ENCODE measurements around the gene XPR1. TPM values are rescaled to one million over a fixed set of nuclear protein-coding genes. Genes with fewer than 3 reads are reported as not detected.

Gene XPR1
- total and polyA plus RNA-seq, 5 experiments from 2014 or later, result 2.8 to 19.1 (median 4.6) TPM

DNA sequence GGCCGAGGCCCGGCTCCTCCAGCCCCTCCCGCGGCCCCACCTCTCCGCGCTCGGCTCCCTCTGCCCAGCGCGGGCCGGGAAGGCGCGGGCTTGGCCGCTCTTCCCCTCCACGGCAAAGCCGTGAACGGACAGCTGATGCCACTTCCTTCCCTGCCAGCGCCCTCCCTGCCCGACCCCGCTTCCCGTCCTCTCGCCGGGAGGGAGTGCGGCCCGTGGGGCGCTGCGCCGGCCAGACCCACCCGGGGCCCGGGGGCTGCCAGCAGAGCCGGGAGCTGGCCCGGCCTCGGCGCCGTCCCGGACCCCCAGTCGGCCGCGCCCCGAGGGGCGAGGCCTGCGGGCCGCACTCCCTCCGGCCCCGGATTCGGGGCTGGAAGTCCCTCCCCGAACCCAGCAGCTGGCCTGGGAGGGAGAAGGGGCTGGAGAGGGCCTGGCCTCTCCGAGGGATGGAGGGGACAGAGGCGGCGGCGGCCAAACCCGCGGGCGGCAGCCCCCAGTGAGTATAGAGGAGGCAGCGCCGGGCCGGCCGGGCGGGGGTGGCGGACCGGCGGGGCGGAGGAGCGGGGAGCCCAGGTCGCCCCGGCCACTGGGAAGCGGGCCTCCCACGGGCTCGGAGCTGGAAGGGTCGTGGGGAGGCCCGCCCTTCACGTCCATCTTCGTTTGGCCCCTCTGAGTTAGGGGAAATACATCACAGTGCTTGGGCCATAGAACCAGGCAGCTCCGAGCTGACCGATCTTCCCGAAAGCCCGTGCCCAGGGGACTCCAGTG, 281.2 kb downstream of the XPR1 start, which contains the start of gene KIAA1614:
KIAA1614 (plus strand) TSS at position 97 of the 765 bp plus-strand sequence; CDS start at position 444, 347 bp downstream.
- Mint-ChIP-seq H3K36me3 (peaks cover 0 to 4% (median 3%) of the 10 kb centered on the region in 3 donors), H3K27me3 (peaks cover 25 to 57% (median 36%) of the 10 kb centered on the region in 5 donors), H3K9me3 (no peaks in the 10 kb centered on the region), H3K4me1 (peaks cover 0 to 17% (median 10%) of the 10 kb centered on the region in 4 donors), H3K27ac (no peak within 1 kb of the TSS), H3K4me3 (peak within 1 kb of the TSS; percentile 8 to 66 (median 45))
- POLR2A ChIA-PET, result no interaction called here
- no peak for ATAC-seq
- DNase-seq, result peak in 1 of 10 donors; percentile 26

DNA sequence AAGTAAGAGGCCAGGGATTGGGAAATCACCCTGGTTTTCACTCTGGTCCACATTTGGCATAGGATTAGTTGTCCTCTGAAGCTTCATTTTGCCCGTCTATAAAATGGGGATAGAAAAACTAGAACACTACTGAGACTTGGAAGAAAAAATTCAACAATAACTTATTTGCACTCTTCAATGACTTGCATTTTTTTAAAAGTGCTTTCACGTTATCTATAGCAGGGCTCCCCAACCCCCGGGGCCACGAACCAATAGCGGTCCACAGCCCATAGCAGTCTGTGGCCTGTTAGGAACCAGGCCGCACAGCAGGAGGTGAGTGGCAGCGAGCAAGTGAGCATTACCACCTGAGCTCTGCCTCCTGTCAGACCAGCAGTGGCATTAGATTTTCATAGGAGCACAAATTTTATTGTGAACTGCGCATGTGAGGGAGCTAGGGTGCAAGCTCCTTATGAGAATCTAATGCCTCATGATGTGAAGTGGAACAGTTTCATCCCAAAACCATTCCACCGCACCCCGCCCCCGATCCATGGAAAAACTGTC, 283.7 kb downstream of the XPR1 start:
- H3K9me3 Mint-ChIP-seq, result no peaks in the 10 kb centered on the region
- no peak overlapping the region for H3K4me3 Mint-ChIP-seq
- ATAC-seq, result no peak
- H3K4me1 Mint-ChIP-seq, result peaks cover 0 to 17% (median 10%) of the 10 kb centered on the region in 4 donors
- peaks cover 15 to 41% (median 31%) of the 10 kb centered on the region in 5 donors for H3K27me3 Mint-ChIP-seq
- H3K27ac Mint-ChIP-seq, result no peak overlapping the region
- DNase-seq, result no peak
- H3K36me3 Mint-ChIP-seq, result peaks cover 0 to 4% (median 3%) of the 10 kb centered on the region in 3 donors
- POLR2A ChIA-PET, result no interaction called here

DNA sequence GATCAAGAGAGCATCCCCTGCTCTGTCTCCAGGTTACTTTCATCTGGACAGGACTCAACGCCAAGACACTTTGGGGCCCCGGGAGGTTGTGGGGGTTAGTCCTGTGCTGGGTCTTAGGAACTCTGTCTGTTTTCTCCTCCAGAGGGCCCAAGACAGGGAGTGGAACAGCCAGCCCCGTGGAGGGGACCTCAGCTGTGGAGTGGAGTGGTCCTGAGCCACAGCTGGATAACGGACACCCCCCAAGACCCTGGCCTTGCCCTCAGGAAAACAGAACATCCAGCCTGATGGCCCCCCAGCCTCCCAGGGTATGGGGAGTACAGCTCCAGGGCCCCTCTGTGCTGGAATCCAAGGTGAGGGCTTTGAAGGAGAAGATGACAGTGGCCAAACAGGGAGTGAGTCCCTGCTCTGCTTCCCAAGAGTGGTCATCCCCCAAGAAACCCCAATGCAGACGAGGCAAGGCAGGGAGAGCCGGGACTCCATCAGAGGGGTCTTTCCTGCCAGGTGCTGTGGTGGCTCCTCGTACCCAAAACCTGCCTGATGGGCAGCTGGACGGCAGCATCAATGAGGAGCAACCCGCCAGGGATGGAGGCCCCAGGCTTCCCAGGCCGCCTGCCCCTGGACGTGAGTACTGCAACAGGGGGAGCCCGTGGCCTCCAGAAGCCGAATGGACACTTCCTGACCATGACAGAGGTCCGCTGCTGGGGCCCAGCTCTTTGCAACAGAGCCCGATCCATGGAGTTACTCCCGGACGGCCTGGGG, 284.4 kb downstream of the XPR1 start:
- Mint-ChIP-seq H3K27ac (no peak overlapping the region), H3K4me1 (peaks cover 0 to 16% (median 10%) of the 10 kb centered on the region in 4 donors), H3K4me3 (no peak overlapping the region), H3K36me3 (peaks cover 0 to 4% (median 3%) of the 10 kb centered on the region in 3 donors), H3K27me3 (peaks cover 15 to 35% (median 26%) of the 10 kb centered on the region in 5 donors), H3K9me3 (no peaks in the 10 kb centered on the region)
- POLR2A ChIA-PET, result no interaction called here
- peak in 1 of 10 donors; percentile 52 for DNase-seq
- no peak for ATAC-seq

DNA sequence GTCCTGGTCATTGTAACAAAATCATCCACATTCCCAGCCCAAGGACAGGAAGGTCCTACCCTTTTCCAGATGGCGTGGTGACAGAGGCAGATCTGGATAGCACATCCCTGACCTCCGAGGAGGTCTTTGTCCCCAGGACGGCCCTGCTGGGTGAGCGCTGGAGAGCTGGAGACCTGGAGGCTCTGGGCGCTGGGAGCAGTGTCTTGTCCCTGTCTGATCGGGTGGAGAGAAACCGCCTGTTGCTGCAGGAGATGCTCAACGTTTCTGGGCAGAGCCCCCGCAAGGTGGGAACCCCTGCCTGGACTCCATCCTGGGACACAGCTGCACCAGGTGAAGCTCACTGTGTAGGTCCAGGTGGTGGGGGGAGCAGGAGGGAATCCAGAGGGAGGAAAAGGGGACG, 284.9 kb downstream of the XPR1 start:
- Mint-ChIP-seq H3K27me3 (peaks cover 15 to 32% (median 22%) of the 10 kb centered on the region in 5 donors), H3K36me3 (peaks cover 0 to 4% (median 0%) of the 10 kb centered on the region in 3 donors), H3K9me3 (no peaks in the 10 kb centered on the region), H3K4me1 (peaks cover 0 to 12% (median 7%) of the 10 kb centered on the region in 4 donors), H3K27ac (no peak overlapping the region), H3K4me3 (no peak overlapping the region)
- DNase-seq, result peak in 1 of 10 donors; percentile 19
- POLR2A ChIA-PET, result no interaction called here
- no peak for ATAC-seq

DNA sequence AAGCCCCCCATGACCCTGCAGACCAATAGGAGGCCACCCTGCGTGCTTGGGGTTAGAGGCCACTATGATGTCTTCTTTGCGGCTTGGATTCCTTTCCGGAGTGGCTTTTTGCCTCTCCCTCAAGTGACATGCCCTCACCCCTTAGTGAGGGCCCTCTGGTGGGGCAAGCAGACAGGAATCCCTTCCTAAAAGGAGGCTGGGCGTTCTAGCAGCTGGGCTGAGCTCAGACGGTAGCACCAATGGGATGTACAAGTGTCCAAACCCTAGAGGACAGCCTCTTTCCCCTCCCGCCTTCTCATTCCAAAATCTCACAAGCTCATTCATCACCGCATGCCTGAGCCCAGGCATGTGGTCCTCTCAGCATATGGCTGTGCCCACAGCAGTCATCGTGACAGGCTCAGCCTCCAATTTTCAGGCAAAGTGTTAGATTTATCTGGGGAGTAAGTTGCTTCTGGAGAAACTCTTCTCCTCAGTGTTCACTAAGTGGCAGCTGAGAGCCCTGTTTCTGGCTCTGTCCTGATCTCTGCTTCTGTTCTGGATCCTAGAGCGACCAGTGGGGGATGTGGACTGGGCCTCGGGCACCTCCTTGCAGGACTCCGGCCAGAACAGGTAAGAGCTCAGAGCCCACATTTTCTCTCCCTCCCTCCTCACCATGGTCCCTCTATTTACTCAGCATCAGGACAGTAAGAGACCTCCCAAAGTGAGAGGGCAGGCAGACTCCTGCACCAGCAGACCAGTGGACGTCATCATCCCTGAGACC, 285.7 kb downstream of the XPR1 start:
- H3K27me3 Mint-ChIP-seq, result peaks cover 15 to 27% (median 20%) of the 10 kb centered on the region in 5 donors
- H3K27ac Mint-ChIP-seq, result no peak overlapping the region
- DNase-seq, result peak in 1 of 10 donors; percentile 24

DNA sequence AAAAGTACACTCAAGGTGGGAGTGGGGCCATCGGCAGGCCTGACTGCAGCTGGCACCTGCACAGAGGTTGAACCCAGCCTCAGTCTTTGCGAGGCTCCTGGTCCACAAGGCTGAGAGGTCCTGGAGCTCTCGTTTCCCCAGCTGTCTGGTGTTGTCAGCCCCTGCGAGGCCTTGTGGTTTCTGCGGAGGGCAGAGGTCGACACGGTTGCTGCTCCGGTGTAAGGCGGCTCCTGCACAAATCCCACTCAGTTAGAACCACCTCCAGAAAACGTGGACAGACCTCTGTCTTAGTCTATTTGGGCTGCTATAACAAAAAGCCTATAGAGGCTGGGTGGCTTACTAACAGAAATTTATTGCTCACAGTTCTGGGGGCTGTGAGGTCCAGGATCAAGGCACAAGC, 286.7 kb downstream of the XPR1 start:
- peaks cover 0 to 4% (median 0%) of the 10 kb centered on the region in 3 donors for H3K36me3 Mint-ChIP-seq
- no peak overlapping the region for H3K4me3 Mint-ChIP-seq
- peak in 1 of 10 donors; percentile 24 for DNase-seq
- no peaks in the 10 kb centered on the region for H3K9me3 Mint-ChIP-seq
- H3K27me3 Mint-ChIP-seq, result peaks cover 14 to 25% (median 17%) of the 10 kb centered on the region in 5 donors
- ATAC-seq, result no peak
- peaks cover 0 to 6% (median 4%) of the 10 kb centered on the region in 4 donors for H3K4me1 Mint-ChIP-seq
- POLR2A ChIA-PET, result no interaction called here
- H3K27ac Mint-ChIP-seq, result no peak overlapping the region

More for the DNA sequence above, 285.7 kb downstream of the XPR1 start:
- POLR2A ChIA-PET, result no interaction called here
- peaks cover 0 to 9% (median 5%) of the 10 kb centered on the region in 4 donors for H3K4me1 Mint-ChIP-seq
- peaks cover 0 to 4% (median 0%) of the 10 kb centered on the region in 3 donors for H3K36me3 Mint-ChIP-seq
- no peaks in the 10 kb centered on the region for H3K9me3 Mint-ChIP-seq
- no peak overlapping the region for H3K4me3 Mint-ChIP-seq
- ATAC-seq, result no peak

DNA sequence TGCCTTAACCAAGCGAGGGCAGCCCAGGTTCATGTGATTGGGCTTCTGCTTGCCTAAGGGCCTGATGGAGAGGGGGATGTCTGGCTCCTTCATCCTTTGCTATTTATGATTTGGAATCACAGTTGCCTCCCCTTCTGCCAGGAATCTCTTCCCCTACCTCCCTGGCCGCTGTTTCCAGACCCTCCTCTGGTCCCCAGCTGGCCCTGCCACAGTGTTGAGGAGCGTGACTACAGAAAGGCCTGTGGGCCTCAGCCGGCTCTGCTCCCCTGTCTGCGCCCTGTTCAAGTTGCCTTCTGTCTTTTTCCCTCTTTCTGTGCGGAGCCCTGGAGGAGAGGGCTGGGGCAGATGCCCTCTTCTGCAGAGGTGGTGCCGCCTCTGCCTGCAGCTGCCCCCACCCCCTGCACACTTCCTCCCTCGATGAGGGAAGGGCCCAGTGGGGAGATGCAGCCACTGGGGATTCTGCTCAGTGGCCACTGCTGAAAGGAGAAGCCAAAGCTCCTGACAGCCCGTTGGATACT, 287.4 kb downstream of the XPR1 start:
- POLR2A ChIA-PET, result no interaction called here
- Mint-ChIP-seq H3K4me3 (no peak overlapping the region), H3K36me3 (no peaks in the 10 kb centered on the region), H3K4me1 (peaks cover 0 to 2% (median 0%) of the 10 kb centered on the region in 4 donors), H3K9me3 (no peaks in the 10 kb centered on the region), H3K27ac (no peak overlapping the region), H3K27me3 (peaks cover 7 to 24% (median 12%) of the 10 kb centered on the region in 5 donors)
- peak in 1 of 10 donors; percentile 43 for DNase-seq
- no peak for ATAC-seq

DNA sequence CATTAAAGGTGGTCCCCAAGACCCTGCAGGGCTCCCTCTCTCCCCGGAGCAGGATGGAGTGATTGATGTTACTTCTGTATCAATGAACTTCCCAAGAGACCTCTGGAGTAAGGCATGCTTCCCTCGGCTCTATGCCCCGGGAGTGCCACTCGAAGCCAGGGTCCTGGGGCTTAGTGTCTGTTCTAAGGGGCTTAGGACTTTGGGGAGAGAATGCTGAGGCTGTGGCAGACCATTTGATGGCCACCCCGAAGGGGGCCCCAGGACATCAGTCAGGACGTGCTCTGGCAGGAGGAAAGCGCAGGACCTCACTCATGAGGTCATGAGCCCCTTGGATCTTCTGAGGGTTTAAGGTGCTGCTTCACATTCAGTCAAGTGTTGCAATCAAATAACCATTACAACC, 288.4 kb downstream of the XPR1 start:
- Mint-ChIP-seq H3K36me3 (no peaks in the 10 kb centered on the region), H3K27me3 (peaks cover 5 to 17% (median 8%) of the 10 kb centered on the region in 5 donors), H3K9me3 (no peaks in the 10 kb centered on the region), H3K27ac (no peak overlapping the region), H3K4me1 (peaks cover 0 to 2% (median under 1%) of the 10 kb centered on the region in 4 donors), H3K4me3 (no peak overlapping the region)
- ATAC-seq (no peak), DNase-seq (no peak)
- POLR2A ChIA-PET, result no interaction called here

DNA sequence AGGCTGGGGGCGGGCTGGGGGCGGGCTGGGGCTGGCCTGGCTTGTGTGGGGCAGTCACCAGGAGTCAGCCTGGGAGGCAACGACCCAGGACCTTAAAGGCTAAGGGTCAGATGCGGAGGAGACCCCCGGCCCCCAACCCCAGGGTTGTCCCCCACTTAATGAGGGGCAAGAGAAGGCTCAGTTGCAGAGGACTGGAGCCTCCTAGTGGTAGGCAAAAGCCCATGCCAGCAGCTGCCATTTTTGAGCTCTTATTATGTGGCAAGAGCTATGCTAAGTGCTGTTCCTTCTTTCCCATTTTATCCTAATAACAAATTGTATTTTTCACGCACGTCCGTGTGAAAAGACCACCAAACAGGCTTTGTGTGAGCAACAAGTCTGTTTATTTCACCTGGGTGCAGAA, 288.9 kb downstream of the XPR1 start:
- Mint-ChIP-seq H3K36me3 (no peaks in the 10 kb centered on the region), H3K4me3 (no peak overlapping the region), H3K27me3 (peaks cover 1 to 13% (median 4%) of the 10 kb centered on the region in 5 donors), H3K27ac (no peak overlapping the region), H3K9me3 (no peaks in the 10 kb centered on the region), H3K4me1 (peaks cover 0 to 2% (median under 1%) of the 10 kb centered on the region in 4 donors)
- DNase-seq, result peak in 1 of 10 donors; percentile 62
- POLR2A ChIA-PET, result no interaction called here
- ATAC-seq, result no peak

DNA sequence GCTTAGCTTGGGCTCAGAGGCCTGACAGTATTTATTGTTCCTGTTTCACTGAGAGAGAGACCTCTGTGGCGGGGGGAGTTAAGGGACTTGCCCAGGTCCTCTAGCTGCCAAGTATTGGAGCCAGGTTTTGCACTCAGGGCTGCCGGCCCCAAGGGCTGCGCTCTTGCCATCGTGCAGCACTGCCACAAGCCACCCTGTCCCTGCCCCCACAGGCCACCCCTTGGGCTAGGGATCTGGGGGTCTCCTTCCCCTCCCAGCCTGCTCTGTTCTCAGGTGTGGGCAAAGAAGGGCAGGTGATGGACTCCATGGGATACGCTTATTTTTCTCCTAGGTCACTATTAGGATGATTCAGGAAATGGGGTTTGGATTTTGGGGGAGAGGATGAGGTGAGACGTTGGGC, 289.6 kb downstream of the XPR1 start:
- POLR2A ChIA-PET, result no interaction called here
- Mint-ChIP-seq H3K27me3 (peaks cover 1 to 13% (median 4%) of the 10 kb centered on the region in 5 donors), H3K4me3 (no peak overlapping the region), H3K27ac (peak overlapping the region in 1 of 10 donors; percentile 5), H3K36me3 (no peaks in the 10 kb centered on the region), H3K4me1 (peaks cover 0 to 2% (median under 1%) of the 10 kb centered on the region in 4 donors), H3K9me3 (no peaks in the 10 kb centered on the region)
- DNase-seq (peak in 1 of 10 donors; percentile 40), ATAC-seq (no peak)

DNA sequence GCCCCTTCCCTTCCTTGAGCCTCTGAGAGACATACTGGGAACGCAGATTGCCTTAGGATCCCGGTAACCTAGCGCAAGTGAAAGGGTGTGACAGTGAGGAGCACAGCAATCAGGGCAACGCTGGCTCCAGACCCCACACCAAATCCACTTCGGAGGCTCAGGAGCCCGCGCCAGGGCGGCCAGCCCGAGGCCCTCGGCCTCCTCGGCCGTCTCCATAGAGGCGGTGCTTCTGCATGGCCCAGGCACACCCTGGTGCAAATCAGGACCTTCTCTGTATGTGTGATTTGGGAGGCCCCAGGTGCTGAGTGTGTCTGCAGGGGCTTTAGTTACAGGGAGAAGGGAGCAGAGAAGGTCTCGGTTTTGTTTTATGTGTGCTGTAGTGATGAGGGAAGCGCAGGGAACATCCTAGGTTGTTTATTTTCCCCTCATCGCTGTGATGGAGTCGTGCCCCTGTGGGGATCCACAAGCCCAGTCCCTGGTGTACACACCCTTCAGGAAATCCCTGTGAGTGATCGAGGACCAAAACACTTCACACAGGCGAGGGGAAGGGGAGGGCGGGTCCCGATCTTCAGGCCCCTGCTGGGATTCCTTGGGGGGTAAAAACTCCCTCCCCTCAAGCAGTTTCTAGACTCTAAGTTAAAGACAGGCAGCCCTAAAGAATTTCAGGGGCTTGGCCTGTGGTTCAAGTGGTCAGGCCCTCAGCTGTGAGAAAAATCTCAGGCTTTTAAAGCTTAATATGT, 290.2 kb downstream of the XPR1 start:
- ATAC-seq, result no peak
- Mint-ChIP-seq H3K9me3 (no peaks in the 10 kb centered on the region), H3K27ac (peak overlapping the region in 1 of 10 donors; percentile 5), H3K36me3 (no peaks in the 10 kb centered on the region), H3K4me3 (no peak overlapping the region), H3K27me3 (peaks cover 1 to 13% (median 4%) of the 10 kb centered on the region in 5 donors), H3K4me1 (peaks cover 0 to 6% (median 6%) of the 10 kb centered on the region in 4 donors)
- peak in 1 of 10 donors; percentile 10 for DNase-seq
- POLR2A ChIA-PET, result no interaction called here

Data from naive thymus-derived CD8-positive, alpha-beta T cell (primary cell).